ENCODE data around the gene PIWIL4. TPM values are rescaled to one million over a fixed set of nuclear protein-coding genes. Genes with fewer than 3 reads are reported as not detected.

PIWIL4 gene
- total and polyA plus RNA-seq, 2 of the 8 experiments (the other 6 are each of a cell fraction or from before 2014, with no cell fraction given), result 0.51 to 0.52 TPM

- no peak overlapping the region for H3K4me3 ChIP-seq (ENCODE audit: extremely low read depth in 1 of 4, insufficient read depth in 2 of 4, low read depth in 3 of 4, low read length in 4 of 4)
- peaks cover 0 to 1% (median 0%) of the 10 kb centered on the region in 4 experiments; a peak in 2 of 7 replicates for H3K4me1 ChIP-seq (replicated peaks in 1 of 4; ENCODE audit: control insufficient read depth in 3 of 4, insufficient read depth in 4 of 4, low read length in 3 of 4)
- H3K4me2 ChIP-seq (ENCODE audit: insufficient read depth in 1 of 2, low read depth in 2 of 2, low read length in 2 of 2), result no peak overlapping the region
- WGBS, 2 experiments (ENCODE audit: extremely low coverage in 1 of 2, insufficient coverage in 1 of 2, insufficient read length in 1 of 2, insufficient replicate concordance in 2 of 2, low coverage in 1 of 2, low lambda C conversion rate in 2 of 2, missing lambda C conversion rate in 1 of 2), result 95% methylated on average over 5 of the region's 5 CpGs; no CpG with 5 or more reads in 1 of the 2 experiments
- H3K56ac ChIP-seq (replicated peaks; ENCODE audit: insufficient read length, low read depth, low read length), result no peak overlapping the region
- no peak overlapping the region for H3K9ac ChIP-seq (replicated peaks in 1 of 4; ENCODE audit: extremely low read depth in 1 of 4, low read depth in 3 of 4, low read length in 3 of 4)
- H4K91ac ChIP-seq (replicated peaks; ENCODE audit: insufficient read length, low read length), result no peak overlapping the region
- H3K27ac ChIP-seq (ENCODE audit: low read depth, low read length), result no peak overlapping the region
- no peak for DNase-seq (ENCODE audit: low read depth in 1 of 2, low spot score in 2 of 2)
- no peak overlapping the region for H2BK12ac ChIP-seq (ENCODE audit: low read depth, low read length)
- no peaks in the 10 kb centered on the region for H3K9me3 ChIP-seq (ENCODE audit: insufficient read depth in 2 of 2, low read depth in 1 of 2, low read length in 1 of 2)
- no peaks in the 10 kb centered on the region for H3K79me2 ChIP-seq (ENCODE audit: control insufficient read depth in 1 of 2, insufficient read depth in 2 of 2, low read length in 2 of 2)
- no peak overlapping the region for H3K4ac ChIP-seq (replicated peaks; ENCODE audit: insufficient read length, low read depth, low read length)
- no peaks in the 10 kb centered on the region for H4K20me1 ChIP-seq (replicated peaks in 1 of 2; ENCODE audit: control insufficient read depth in 1 of 2, insufficient read depth in 2 of 2, low read length in 2 of 2)
- no peaks in the 10 kb centered on the region for H3K23me2 ChIP-seq (ENCODE audit: low read depth, low read length)
- TF ChIP-seq HDAC2 (IDR thresholded peaks at IDR 0.05; ENCODE audit: borderline replicate concordance in 1 of 2, low read depth in 2 of 2, low read length in 2 of 2) (no peak), RFX5 (IDR thresholded peaks at IDR 0.05; ENCODE audit: borderline replicate concordance, low read depth, low read length) (no peak), FOSL1 (IDR thresholded peaks at IDR 0.05; ENCODE audit: insufficient read depth, low read depth, low read length) (no peak), PHF8 (conservative IDR thresholded peaks at IDR 0.05; ENCODE audit: low read depth, low read length) (no peak), CEBPB (IDR thresholded peaks at IDR 0.05; ENCODE audit: low read depth, low read length) (no peak), TAF1 (IDR thresholded peaks at IDR 0.05; ENCODE audit: low read depth, low read length) (no peak), BACH1 (IDR thresholded peaks at IDR 0.05; ENCODE audit: low read length) (no peak), BRCA1 (IDR thresholded peaks at IDR 0.05; ENCODE audit: low read depth, low read length) (no peak), SRF (IDR thresholded peaks at IDR 0.05; ENCODE audit: low read depth, low read length) (no peak), BCL11A (IDR thresholded peaks at IDR 0.05; ENCODE audit: low read depth in 2 of 2, low read length in 2 of 2) (no peak), MAFK (IDR thresholded peaks at IDR 0.05; ENCODE audit: low read depth, low read length) (no peak), SUZ12 (IDR thresholded peaks at IDR 0.05; ENCODE audit: low read length) (no peak), CHD1 (IDR thresholded peaks at IDR 0.05; ENCODE audit: low read depth, low read length) (no peak)
- TF ChIP-seq, protein P1, sequence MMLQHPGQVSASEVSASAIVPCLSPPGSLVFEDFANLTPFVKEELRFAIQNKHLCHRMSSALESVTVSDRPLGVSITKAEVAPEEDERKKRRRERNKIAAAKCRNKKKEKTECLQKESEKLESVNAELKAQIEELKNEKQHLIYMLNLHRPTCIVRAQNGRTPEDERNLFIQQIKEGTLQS (IDR thresholded peaks at IDR 0.05; ENCODE audit: insufficient read depth, low read depth, low read length), result no peak
- no peak for FAIRE-seq
- no peaks in the 10 kb centered on the region for H3K79me1 ChIP-seq (ENCODE audit: low read depth, low read length)
- no peak overlapping the region for H3K23ac ChIP-seq (ENCODE audit: insufficient read length)
- ChIA-PET POLR2A (ENCODE audit: partially characterized antibody) (interaction anchor here (1.0 to 1.3 kb wide), 2 partner anchors 9 to 52 kb away, joined by 3 read pairs; no protein-coding TSS in a partner anchor), CTCF (ENCODE audit: partially characterized antibody) (no interaction called here)
- no peak overlapping the region for H2BK20ac ChIP-seq (ENCODE audit: low read length)
- no peak overlapping the region for H3K18ac ChIP-seq (ENCODE audit: extremely low read depth, low read length)
- no peak overlapping the region for H2AFZ ChIP-seq (ENCODE audit: low read length)
- H2BK5ac ChIP-seq (ENCODE audit: low read depth, low read length), result no peak overlapping the region
- H3K27me3 ChIP-seq (replicated peaks in 1 of 4; ENCODE audit: control insufficient read depth in 3 of 4, extremely low read depth in 1 of 4, insufficient read depth in 3 of 4, low read length in 3 of 4), result no peaks in the 10 kb centered on the region
- no peak overlapping the region for H2BK15ac ChIP-seq (ENCODE audit: low read length)
- H2BK120ac ChIP-seq (replicated peaks; ENCODE audit: low read depth, low read length), result no peak overlapping the region
- no peak overlapping the region for H4K5ac ChIP-seq (ENCODE audit: insufficient read length, low read depth, low read length)
- no peak overlapping the region for H3K14ac ChIP-seq (ENCODE audit: insufficient read length)
- H2AK5ac ChIP-seq (ENCODE audit: low read depth, low read length), result no peak overlapping the region
- H3K36me3 ChIP-seq (ENCODE audit: control insufficient read depth in 2 of 4, insufficient read depth in 4 of 4, low read length in 3 of 4), result no peaks in the 10 kb centered on the region
- no peak overlapping the region for H4K8ac ChIP-seq (ENCODE audit: extremely low read depth, insufficient read depth, low read length)
These were observed 1.0 kb downstream of the PIWIL4 start for GRCh38 chr11:94568200-94568599.
